Measurements from ENCODE around the gene MOGAT1.
"Not testable (repeated sequence)": the region's sequence is repeated elsewhere in the genome, so short reads cannot be mapped to it uniquely, and the experiment has no call there.

Gene MOGAT1

DNA sequence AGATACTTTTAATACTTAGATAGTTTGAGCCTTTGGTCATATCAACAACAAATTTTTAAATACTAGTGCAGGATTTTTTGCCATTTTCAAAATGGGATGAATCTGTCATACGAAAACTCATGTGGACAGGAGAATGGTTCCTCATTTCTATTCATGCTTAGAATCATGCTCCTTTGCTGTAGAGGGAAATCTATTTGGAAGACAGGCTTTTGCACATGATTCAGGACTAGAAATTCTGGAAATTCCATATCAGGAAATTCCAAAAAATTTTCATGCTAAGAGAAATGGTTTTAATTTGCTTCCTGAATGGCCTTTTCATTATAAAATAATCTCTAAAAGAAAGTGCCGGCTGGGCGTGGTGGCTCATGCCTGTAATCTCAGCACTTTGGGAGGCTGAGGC is 39.3 kb downstream of the MOGAT1 start:
- DNase-seq (ENCODE audit: low spot score): no peak

DNA sequence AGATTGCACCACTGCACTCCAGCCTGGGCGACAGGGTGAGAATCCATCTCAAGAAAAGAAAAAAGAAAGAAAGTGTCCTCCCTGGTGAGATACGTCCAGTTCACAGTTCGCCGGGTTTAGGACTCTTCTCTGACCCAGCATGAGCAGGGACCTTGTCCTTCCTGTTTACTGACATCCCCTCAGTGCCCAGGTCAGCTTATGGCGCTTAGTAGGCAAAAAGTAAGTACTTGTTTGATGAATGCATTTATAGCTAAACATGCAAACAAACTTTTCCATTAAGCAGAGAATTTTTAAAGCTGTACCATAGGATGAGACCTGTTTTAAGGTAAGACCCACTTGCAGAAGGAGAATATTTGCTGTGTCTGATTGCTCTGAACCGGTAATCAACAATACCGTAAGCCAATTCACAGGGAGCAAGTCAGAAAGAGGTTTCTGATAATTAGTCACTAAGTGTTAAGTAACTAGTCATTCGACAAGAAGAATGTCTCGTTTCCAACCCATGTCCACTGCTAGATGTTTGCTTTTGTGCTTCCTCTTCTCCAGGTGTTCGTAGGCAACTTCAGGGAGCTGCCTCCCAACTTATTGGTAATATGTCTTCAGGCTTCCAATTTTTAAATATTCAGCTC is 40.0 kb downstream of the MOGAT1 start:
- no peak for DNase-seq (ENCODE audit: low spot score)

DNA sequence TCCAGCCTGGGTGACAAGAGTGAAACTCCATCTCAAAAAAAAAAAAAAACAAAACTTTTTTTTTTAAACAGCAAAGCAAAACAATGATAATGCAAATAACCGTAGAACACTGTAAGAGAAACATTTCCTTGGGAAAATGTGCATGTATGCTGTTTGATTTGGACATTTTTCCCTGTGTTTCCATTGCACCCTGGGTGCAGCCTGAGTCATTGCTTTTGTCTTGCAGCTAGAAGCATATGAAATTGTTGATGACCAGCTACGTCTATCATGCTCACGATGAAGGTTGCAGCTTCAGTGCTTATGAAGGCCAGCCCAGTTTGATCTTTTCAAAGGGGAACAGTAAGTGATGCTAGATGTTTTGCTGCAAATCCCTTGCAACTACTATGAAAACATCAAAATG is 41.5 kb downstream of the MOGAT1 start:
- DNase-seq (ENCODE audit: low spot score): no peak

DNA sequence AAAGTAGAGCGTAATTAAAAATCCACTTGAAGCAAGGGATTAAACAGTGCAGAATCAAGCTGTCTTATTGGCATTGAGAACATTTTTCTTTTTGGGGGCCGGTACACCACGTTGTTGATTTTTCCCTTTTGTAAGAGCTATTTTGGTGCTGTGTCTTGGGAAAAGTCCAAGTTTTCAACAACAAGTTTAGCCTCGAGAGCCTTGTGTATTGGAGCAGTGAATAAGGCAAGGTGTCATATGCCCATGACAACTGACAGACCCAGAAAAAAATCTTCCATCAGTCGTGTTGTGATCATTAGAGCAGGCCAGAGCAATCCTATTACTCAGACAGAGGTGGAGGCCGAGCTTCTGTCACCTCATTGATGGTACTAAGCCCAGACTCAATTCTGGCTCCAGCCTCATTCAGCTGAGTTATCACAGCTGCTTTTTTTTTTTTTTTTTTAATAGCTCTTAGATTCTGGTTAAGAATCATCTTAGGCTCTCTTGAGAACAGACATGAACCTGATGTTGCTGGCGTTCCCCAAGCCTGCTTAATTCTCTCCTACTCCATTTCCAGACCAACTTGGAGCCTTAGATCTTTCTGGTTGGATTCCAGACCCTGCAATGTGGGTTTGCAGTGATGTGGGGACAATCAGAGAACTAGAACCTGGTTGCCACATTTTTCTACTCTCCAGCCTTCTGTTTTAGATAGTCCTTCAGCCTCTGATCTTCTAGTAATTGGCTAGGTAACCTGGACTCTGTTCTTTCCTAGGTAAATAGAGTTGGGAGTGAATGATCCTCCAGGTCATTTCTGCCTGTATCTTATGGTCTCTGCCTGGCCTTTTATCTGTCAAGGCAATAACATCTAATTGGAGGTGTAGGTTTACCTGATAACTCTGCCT is 43.1 kb downstream of the MOGAT1 start:
- DNase-seq (ENCODE audit: low spot score): no peak

DNA sequence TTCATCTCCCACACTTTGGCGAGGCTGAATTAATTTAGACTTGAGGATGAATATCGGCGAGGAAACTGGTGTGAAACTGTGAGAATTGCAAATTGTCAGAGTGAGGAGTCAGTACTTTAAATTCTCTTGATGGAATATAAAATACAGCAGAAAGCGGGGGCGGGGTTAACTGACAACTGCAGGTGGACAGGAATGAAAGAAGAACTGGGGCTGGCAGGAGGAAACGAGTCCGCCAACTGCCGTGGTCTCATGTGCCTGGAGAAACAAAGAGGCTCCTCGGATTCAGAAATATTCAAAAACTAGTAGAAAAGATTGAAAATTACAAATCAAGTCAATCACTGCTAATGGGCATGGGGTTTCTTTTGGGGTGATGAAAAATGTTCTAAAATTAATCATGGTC is 44.3 kb downstream of the MOGAT1 start:
- DNase-seq (ENCODE audit: low spot score): no peak

DNA sequence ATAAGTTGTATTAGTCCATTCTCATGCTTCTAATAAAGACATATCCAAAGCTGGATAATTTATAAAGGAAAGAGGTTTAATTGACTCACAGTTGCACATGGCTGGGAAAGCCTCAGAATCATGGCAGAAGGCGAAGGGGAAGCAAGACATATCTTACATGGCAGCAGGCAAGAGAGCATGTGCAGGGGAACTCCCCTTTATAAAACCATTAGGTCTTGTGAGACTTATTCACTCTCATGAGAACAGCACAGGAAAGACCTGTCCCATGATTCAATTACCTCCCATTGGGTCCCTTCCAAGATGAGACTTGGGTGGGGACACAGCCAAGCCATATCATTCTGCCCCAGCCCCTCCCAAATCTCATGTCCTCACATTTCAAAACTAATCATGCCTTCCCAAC is 48.3 kb downstream of the MOGAT1 start:
- DNase-seq (ENCODE audit: low spot score): not testable (repeated sequence)

DNA sequence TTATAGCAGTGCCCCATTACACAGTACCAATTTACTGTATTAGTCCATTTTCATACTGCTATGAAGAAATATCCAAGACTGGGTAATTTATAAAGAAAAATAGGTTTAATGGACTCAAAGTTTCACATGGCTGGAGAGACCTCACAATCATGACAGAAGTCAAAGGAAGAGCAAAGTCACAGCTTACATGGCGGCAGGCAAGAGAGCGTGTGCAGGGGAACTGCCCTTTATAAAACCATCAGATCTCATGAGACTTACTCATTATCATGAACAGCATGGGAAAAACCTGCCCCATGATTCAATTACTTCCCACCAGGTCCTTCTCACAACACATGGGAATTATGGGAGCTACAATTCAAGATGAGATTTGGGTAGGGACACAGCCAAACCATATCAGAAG is 50.1 kb downstream of the MOGAT1 start:
- DNase-seq (ENCODE audit: low spot score): not testable (repeated sequence)

DNA sequence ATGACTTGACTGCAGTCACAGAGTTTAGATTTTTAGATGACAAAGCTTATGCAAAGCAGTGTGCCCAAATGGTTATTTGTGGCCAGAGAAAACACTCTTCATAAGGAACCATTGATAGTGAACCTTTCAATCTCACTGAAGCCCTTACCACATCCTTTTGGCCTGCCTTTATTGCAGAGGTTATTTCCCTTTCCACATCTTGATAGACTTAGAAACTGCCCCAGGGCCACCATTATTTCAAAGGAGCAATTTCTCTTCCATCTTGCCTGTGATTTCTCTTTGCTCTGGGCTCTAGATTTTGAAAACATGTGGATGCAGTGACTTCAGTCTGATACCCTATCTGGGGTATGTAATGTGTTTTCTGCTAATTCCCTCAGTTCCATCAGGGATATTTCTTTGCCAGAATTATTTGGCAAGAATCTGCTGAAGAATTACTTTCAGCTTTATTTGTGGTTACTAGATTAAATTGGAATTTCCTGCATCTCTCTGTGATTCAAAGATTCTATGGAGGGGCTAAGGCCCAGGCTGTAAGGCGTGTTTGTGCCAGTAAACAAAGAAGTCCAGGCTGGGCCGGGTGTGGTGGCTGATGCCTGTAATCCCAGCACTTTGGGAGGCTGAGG is 51.0 kb downstream of the MOGAT1 start:
- no peak for DNase-seq (ENCODE audit: low spot score)

DNA sequence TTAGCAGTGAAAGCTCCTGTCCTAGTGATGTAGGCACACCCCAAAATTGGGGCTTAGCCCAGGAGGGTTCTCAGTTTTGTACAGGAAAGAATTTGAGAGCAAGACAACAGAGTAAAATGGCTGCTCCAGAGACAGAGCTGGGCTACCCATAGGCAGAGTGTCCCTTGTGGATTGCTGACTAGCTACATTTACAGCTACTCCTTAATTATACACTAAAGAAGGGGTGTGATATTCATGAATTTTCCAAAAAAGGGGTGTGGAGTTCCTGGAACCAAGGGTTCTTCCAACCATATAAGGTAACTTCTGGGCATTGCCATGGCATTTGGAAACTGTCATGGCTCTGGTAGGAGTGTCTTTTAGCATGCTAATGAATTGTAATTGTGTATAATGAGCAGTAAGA is 52.8 kb downstream of the MOGAT1 start:
- no peak for DNase-seq (ENCODE audit: low spot score)

DNA sequence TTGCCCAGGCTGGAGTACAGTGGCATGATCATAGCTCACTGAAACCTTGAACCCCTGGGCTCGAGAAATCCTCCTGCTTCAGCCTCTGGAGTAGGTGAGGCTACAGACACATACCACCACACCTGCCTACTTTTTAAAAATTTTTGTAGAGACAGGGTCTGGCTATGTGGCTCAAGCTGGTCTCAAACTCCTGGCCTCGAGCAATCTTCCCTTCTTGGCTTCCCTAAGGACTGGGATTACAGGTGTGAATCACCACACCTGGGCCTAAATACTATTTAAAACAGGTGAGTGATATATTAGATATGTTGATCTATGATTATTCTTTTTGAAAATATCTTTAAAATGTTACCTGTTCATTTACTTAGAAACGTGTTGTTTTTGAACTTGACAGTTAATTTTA is 57.2 kb downstream of the MOGAT1 start:
- no peak for DNase-seq (ENCODE audit: low spot score)

DNA sequence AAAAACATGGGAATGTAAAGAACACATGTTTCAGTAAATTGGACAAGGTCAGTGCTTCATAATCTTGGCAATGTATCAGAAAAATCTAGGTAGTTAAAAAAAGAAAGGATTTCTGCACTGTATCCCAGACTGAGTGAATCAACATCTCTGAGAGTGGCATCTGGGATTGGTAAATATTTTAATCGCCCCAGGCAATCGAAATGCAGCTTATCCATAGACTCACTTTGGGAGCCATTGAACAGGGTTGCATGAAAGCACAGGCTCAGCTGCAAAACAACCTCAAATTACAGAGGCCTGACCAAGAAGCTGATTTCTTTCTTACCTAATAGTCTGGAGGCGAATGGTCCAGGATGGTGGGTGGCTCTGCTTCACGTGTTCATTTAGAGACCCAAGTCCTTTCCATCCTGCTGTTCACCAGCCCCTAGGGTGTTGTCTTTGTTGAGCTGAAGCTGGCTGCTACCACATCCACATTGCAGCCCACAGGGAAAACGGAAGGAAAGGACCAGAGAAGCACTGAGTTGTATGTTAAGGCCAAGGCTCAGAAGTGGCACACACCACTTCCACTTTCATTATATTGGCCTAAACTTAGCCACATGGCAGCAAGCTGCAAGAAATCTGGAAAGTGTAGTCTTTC is 59.0 kb downstream of the MOGAT1 start:
- no peak for DNase-seq (ENCODE audit: low spot score)

DNA sequence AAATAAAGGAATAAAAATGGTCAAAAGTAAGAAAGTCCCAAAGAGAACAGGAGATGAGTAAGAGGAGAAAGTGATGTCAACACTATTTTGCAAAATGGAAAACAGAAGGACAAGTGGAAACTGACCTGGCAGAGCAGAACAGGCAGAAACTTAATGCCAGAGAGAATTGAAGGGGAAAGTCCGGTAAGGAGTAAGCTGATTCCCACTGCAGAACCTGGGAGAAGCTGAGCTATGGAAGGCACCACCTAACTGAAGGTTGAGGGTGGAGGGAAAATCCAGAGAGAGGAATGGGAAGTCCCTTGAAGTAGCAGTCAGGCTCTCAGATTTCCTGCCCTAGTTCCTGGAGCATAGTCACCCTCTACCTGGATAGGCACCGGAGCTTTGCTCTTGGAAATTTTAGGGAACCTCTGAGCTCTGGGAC is 59.8 kb downstream of the MOGAT1 start:
- DNase-seq (ENCODE audit: low spot score): no peak

DNA sequence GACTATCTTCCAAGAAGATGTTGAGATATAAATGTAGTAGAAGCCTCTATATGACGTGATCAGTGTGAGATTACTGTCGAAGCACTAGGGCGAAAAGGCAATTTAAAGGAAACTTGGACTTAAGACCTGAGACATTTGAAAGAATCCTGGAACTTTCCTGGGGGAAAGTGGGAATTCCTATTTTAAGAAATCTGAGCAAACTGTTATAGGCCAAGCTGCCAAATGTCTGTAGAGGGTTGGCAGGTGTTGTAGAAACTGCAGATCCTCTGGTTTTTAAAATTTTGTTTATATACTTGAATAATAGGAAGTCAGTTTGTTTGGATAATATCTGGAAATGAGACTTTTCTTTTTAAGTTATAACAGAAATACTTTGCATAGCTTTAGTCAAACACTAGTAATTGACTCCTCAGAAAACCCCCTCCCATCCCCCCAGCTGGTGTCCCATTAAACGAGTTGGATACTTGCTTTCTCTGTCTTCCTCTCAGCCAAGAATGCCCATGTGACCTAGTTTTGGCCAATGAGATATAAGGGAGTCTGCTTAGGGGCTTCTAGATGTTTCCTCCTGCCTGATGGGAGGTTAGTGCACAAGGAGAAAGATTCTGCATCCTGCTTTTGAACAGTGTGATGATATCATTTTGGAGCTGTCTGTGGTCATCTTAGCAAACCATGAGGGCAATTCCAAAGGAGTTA is 61.2 kb downstream of the MOGAT1 start:
- no peak for DNase-seq (ENCODE audit: low spot score)

DNA sequence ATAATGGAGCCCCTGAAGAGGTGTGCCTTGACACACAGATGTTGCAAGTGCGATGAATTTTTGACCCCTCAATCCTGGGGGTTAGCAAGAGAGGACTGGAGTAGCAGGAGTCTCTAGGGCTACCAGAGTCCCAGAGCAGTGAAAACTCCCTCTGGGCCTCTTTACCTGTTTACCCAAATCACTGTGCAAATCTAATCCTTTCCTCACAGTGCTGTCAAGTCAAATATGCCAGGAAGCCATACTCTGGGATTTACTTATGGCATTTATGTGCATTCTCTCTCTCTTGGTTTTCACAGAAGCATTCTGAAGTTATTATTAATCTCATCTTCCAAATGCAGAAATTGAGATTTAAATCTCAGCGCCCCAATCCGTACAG is 62.0 kb downstream of the MOGAT1 start:
- DNase-seq (ENCODE audit: low spot score): no peak

DNA sequence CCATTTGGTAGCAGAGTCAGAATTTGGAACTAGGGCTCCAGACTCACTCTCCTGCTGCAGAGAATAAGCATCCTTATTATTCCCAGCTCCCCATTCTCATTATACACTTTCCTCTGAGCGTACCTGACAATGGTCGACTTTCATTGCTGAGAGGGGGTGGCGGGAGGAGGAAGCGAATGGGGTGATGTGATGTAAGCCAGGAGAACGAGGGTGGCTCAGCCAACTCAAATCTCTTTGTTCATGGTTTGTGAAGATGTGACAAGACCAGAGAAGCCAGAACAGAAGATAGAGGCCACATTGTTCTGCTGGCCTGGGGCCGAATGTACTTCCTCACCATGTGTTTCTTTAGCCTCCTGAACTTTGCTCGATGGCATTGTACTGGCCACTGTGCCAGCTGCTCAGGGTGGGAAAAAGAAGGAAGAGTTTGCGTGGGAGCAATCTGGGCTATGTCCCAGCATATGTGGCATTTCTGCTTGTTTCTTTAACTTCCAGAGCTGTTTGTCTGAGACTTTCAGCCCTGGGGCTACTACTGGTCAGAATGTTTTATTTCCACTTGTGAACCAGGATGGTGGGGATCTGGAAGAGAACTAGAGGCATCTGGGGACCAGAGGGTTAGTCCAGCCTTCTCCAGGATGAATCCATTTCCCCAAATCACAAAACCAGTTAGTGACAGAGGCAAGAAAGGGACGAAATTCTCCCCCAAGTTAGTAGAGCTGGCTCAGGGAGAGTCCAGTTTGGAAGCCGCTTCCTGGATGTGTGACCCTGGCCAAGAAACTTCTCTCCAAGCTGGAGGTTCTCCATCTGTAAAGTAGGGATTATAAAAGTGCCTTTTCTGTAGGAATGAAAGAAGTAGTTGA is 62.6 kb downstream of the MOGAT1 start:
- DNase-seq (ENCODE audit: low spot score): no peak

DNA sequence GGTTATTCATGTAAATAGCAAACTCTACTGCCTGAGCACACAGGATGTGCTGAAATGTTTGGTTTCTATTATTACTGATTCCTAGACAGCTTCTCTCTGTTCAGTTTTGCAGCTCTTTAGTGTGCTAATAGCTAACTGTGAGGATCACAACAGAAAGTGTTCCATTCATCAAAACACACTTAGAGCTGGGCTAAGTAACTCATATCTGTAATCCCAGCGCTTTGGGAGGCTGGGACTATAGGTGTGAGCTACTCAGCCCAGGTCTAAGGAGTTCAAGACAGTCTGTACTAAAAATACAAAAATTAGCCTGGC is 63.2 kb downstream of the MOGAT1 start:
- DNase-seq (ENCODE audit: low spot score): no peak

DNA sequence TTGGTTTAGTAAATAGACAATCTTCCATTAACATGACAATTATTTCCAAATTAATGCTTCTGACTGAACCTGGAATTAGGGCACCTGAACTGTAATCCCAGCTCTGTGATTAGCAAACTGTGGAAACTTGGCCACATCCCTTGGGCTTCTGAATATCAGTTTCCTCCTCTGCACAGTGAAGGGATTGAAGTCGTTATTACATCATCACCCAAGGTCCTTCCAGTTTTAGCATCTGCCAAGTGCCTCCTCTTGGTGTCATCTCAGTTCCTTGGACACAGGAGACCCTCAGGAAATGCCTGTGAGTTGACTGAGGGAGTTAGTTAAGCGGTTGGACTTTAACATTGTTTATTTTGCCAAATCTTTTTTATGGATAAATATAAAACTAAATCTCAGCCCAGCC is 64.8 kb downstream of the MOGAT1 start:
- DNase-seq (ENCODE audit: low spot score): no peak

DNA sequence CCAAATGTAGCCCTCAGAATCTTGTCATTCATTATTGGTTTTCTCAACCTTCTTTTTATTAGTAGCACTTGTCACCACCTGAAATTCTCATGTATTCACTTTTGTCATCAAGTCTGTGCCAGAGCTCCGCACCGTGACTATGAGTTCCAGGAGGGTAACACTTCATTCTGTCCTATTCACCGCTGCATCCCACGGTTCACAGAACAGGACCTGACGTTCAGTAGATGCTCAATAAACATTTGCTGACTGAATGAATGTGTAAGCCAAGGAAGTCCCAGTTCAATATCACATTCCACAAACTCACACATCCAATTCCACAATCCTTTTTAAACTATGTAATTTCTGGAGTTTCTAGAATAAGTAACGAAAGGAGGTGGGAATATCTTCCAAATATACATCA is 65.5 kb downstream of the MOGAT1 start:
- no peak for DNase-seq (ENCODE audit: low spot score)

DNA sequence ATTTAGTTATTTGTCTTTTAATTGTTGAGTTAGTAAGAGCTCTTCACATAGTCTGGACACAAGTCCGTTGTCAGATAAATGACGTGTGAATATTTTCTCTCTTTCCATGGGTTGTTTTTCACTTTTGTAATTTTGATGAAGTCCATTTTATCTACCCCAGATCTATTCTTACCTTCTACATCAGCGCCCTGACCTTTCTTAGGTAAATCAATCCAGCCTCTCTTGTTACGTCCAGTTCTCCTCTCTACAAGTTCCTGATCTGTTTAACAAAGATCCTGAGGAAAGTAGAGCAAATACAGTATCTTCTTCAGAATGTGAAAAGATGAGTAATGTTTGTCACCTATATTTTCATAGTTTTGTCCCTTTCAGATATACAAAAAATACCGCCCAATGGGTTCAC is 66.9 kb downstream of the MOGAT1 start:
- DNase-seq (ENCODE audit: low spot score): no peak

DNA sequence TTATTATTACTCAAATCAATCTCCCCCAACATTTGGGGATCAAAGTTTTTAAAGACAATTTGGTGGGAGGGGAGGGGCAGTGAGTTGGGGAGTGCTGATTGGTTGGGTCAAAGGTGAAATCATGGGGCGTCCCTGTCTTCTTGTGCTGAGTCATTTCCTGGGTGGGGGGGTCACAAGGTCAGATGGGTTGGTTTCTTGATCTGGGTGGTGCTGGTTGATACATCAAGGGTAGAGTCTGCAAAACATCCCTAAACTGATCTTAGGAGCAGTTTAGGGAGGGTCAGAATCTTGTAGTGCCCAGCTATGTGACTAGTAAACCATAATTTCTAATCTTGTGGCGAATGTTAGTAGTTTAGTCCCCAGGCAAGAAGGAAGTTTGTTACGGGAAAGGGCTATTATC is 67.4 kb downstream of the MOGAT1 start:
- no peak for DNase-seq (ENCODE audit: low spot score)

DNA sequence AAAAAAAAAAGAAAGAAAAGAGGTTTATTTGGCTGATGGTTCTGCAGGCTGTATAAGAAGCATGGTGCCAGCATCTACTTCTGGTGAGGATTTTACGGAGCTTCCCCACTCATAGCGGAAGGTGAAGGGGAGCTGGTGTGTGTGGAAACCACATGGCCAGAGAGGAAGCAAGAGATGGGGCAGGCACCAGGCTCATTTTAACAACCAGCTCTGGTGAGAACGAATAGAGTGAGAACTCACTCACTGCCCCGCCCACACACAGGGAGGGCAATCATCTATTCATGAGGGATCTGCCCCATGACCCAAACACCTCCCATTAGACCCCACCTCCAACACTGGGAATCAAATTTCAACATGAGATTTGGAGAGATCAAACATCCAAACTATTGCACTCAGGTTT is 68.5 kb downstream of the MOGAT1 start:
- DNase-seq (ENCODE audit: low spot score): no peak

Data from HuH-7 (cell line).